ENCODE data around the gene ZDHHC7. TPM values are rescaled to one million over a fixed set of nuclear protein-coding genes. Genes with fewer than 3 reads are reported as not detected.

Gene ZDHHC7
- total RNA-seq, 4 donors from 2014 or later, result 31.0 to 103 (median 62.3) TPM

GRCh38 chr16:85046931-85047866, 35.9 kb upstream of the ZDHHC7 start:
- no peak for TF ChIP-seq CTCF (IDR thresholded peaks at IDR 0.05; ENCODE audit: low read depth)

- no peak for TF ChIP-seq CTCF (IDR thresholded peaks at IDR 0.05; ENCODE audit: low read depth)
Measured at GRCh38 chr16:85046472-85046916, 35.2 kb upstream of the ZDHHC7 start.

- no peak for TF ChIP-seq CTCF (IDR thresholded peaks at IDR 0.05; ENCODE audit: low read depth)
Measured at GRCh38 chr16:85045641-85046471, 34.5 kb upstream of the ZDHHC7 start.

GRCh38 chr16:85045077-85045476, 33.7 kb upstream of the ZDHHC7 start:
- no peak for TF ChIP-seq CTCF (IDR thresholded peaks at IDR 0.05; ENCODE audit: low read depth)

GRCh38 chr16:85042606-85043005, 31.3 kb upstream of the ZDHHC7 start:
- no peak for TF ChIP-seq CTCF (IDR thresholded peaks at IDR 0.05; ENCODE audit: low read depth)

- no peak for TF ChIP-seq CTCF (IDR thresholded peaks at IDR 0.05; ENCODE audit: low read depth)
Measured at GRCh38 chr16:85042167-85042526, 30.8 kb upstream of the ZDHHC7 start.

Measured in subcutaneous adipose tissue (tissue), 4 donors.